ENCODE data around the gene CST6.

Gene CST6

GRCh38 chr11:66011785-66012303, at the start of gene CST6:
CST6 (plus strand) TSS chr11:66012008; CDS start chr11:66012045, 37 bp downstream.
- no peak for DNase-seq

GRCh38 chr11:65962141-65962564, 49.7 kb upstream of the CST6 start:
- no peak for DNase-seq

GRCh38 chr11:65964906-65965305, 46.9 kb upstream of the CST6 start:
- no peak for DNase-seq

GRCh38 chr11:65965986-65966762, 45.6 kb upstream of the CST6 start:
- DNase-seq, result no peak

GRCh38 chr11:65967329-65967934, 44.4 kb upstream of the CST6 start:
- DNase-seq, result no peak

- DNase-seq, result no peak
Measured at GRCh38 chr11:65968600-65969482, 43.0 kb upstream of the CST6 start.

GRCh38 chr11:65972116-65972515, 39.7 kb upstream of the CST6 start:
- DNase-seq, result no peak

GRCh38 chr11:65973439-65974110, 38.2 kb upstream of the CST6 start:
- no peak for DNase-seq

- no peak for DNase-seq
Measured at GRCh38 chr11:65975771-65976170, 36.0 kb upstream of the CST6 start.

GRCh38 chr11:65976216-65977176, 35.3 kb upstream of the CST6 start:
- DNase-seq, result no peak

GRCh38 chr11:65977621-65978390, 34.0 kb upstream of the CST6 start:
- no peak for DNase-seq

- no peak for DNase-seq
Measured at GRCh38 chr11:65978391-65979238, 33.2 kb upstream of the CST6 start.

GRCh38 chr11:65979261-65979759, 32.5 kb upstream of the CST6 start:
- no peak for DNase-seq

GRCh38 chr11:65981101-65981740, 30.6 kb upstream of the CST6 start:
- no peak for DNase-seq

- DNase-seq, result no peak
Measured at GRCh38 chr11:65981972-65982823, 29.6 kb upstream of the CST6 start.

- DNase-seq, result no peak
Measured at GRCh38 chr11:65982824-65983588, 28.8 kb upstream of the CST6 start.

All from hypothalamus (tissue), 51 donors.